ENCODE results near the gene YOD1.

DNA sequence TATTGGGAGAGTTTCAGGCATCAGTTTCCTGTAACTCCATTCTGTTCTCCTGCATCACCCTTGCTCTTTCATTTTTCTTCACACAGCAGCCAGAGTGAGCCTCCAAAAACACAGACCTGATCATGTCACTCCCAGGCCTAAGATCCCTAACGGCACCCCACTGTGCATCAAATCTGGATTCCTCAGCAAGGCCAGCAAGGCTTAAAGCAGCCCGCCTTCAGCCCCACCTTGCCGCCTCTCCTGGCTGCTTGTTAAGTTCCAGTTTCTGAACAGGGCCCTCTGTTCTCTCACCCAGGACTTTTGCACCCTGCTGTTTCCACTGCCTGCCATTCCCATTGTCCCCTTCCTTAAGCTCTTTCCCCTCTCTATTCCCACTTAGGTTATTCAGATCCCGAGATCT, 47.8 kb downstream of the YOD1 start:
- no peak for TF ChIP-seq CTCF (conservative IDR thresholded peaks at IDR 0.05; ENCODE audit: low read depth, low read length)
- no peak for TF ChIP-seq EZH2 (IDR thresholded peaks at IDR 0.05; ENCODE audit: low read length, unreplicated experiment)

Measured in PC-3 (cell line).